Measurements from ENCODE around the gene TERT.

DNA sequence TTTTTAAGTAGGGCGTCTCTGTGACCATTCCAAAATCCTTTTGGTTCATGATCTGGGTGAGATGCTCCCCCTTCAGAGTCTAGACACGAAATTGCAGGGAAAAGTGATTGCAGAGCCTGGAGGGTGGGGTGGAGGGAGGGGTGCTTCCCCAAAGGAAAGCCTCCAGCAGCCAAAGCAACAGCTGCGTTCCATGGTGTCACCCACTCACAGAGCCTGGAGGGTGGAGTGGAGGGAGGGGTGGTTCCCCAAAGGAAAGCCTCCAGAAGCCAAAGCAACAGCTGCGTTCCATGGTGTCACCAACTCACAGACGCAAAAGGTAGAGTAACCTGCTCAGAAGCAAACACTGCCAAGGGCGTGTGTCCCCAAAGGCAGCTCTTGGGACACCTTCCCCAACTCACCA, 47.1 kb downstream of the TERT start:
- TF ChIP-seq, protein P1, sequence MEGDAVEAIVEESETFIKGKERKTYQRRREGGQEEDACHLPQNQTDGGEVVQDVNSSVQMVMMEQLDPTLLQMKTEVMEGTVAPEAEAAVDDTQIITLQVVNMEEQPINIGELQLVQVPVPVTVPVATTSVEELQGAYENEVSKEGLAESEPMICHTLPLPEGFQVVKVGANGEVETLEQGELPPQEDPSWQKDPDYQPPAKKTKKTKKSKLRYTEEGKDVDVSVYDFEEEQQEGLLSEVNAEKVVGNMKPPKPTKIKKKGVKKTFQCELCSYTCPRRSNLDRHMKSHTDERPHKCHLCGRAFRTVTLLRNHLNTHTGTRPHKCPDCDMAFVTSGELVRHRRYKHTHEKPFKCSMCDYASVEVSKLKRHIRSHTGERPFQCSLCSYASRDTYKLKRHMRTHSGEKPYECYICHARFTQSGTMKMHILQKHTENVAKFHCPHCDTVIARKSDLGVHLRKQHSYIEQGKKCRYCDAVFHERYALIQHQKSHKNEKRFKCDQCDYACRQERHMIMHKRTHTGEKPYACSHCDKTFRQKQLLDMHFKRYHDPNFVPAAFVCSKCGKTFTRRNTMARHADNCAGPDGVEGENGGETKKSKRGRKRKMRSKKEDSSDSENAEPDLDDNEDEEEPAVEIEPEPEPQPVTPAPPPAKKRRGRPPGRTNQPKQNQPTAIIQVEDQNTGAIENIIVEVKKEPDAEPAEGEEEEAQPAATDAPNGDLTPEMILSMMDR (conservative IDR thresholded peaks at IDR 0.05; ENCODE audit: low read length): no peak
- no peak for TF ChIP-seq EZH2phosphoT487 (IDR thresholded peaks at IDR 0.05; ENCODE audit: borderline replicate concordance, low read depth, low read length)
